Pancreas (tissue), 10 donors: Measurements from ENCODE around the gene CTIF. TPM values are rescaled to one million over a fixed set of nuclear protein-coding genes. Genes with fewer than 3 reads are reported as not detected.
A peak's percentile ranks its signal among the peaks of the same experiment; 100 is the strongest.

Experiments used
- ATAC-seq, 4 donors: fragments of 200-7000 bp; cut with Tn5 transposase; one replicate each; pipeline versions ENCODE4 v1.8.0 to v1.9.1; 2020; ENCODE audit warnings: mild to moderate bottlenecking in 4 of 4, moderate library complexity in 4 of 4
- DNase-seq, 6 donors: peaks; one replicate each; pipeline ENCODE4 v3.0.0-alpha.2; 2020
- FAIRE-seq: peaks from 2 replicates; lab custom pipeline; 2012; peaks lifted over from hg19 to GRCh38; lab: Jason Lieb, UNC
- H3K27ac ChIP-seq, 4 donors: fragments of 200-600 bp; sonication (generic); 1 replicate in 3 of 4; 2 replicates in 1 of 4; pipeline versions ENCODE4 v1.5.0 to v1.8.0; 2020
- H3K27me3 ChIP-seq, 4 donors: fragments of 200-600 bp; one replicate each; pipeline ENCODE4 v1.8.0; 2021
- H3K36me3 ChIP-seq, 3 donors: fragments of 200-600 bp; sonication (generic) in 1 of 3; one replicate each; pipeline versions ENCODE4 v1.5.0 to v1.8.0; 2020 to 2021
- H3K4me1 ChIP-seq, 3 donors: fragments of 200-600 bp; one replicate each; pipeline ENCODE4 v1.8.0; 2021
- H3K4me3 ChIP-seq, 4 donors: fragments of 200-600 bp; sonication (generic) in 2 of 4; one replicate each; pipeline versions ENCODE4 v1.5.0 to v1.8.0; 2020 to 2021
- H3K9me3 ChIP-seq, 4 donors: fragments of 200-600 bp; one replicate each; pipeline ENCODE4 v1.8.0; 2021
- CTCF ChIP-seq, 4 donors: fragments of 200-600 bp; sonication (generic) in 3 of 4; IDR thresholded peaks; one replicate each; pipeline versions ENCODE4 v1.5.0 to v1.8.0; 2021; ENCODE audit warnings: antibody characterized with exemption in 4 of 4
- WGBS, 2 donors: extraction: QIAGEN DNeasy Blood & Tissue Kit; methylation state at CpG; one replicate each; pipeline ENCODE4 v1.1.7; 2013; 5-methylcytosine and 5-hydroxymethylcytosine counted together
- intact Hi-C, 3 donors: fragments of 100-400 bp; cut with DNase I; formaldehyde crosslinking; loops; one replicate each; pipeline versions ENCODE4 v1.11.1 to v1.14.2; 2022
- polyA plus RNA-seq, 2 donors: library from polyadenylated mRNA; stranded (reverse); fragments of 200-250 nt; gene quantifications; one replicate each; pipeline ENCODE4 v1.2.3, GENCODE V29; 2013
- total RNA-seq, 6 donors: library from RNA; stranded (reverse); fragmentation: NEBNext Ultra II Directional in 4 of 6; extraction: Animal tissue kit (Norgen Biotek cat#: 25700) in 4 of 6; gene quantifications; one replicate each; pipeline versions ENCODE4 v1.2.1 to v1.2.4, GENCODE V29; 2021 to 2023
- donor health status: healthy with polysubstance abuse.
- donor health status: DM: no; HTN: no; CAD: no; lungs with moderate emphysema.
- donor health status: DM: no; HTN: no; CAD: no.
- donor health status: control.
- donor health status: control.
- donor health status: Bipolar disorder and iron deficiency.
- donor health status: DM: yes; HTN: yes; CAD: no.
- donor health status: DM: no; HTN: no; CAD: no.
- donor health status: DM: no; HTN: no; CAD: no.
- donor health status: DM: yes; HTN: yes; CAD: no.

The CTIF gene
- total and polyA plus RNA-seq, 8 donors: 15.1 to 27.4 (median 16.7) TPM

GRCh38 chr18:48595703-48596218, 56.9 kb downstream of the CTIF start:
- intact Hi-C loops: no loop called here
- Histone ChIP-seq H3K9me3 (no peaks in the 10 kb centered on the region), H3K36me3 (no peaks in the 10 kb centered on the region), H3K27ac (no peak overlapping the region), H3K4me1 (no peaks in the 10 kb centered on the region), H3K27me3 (no peaks in the 10 kb centered on the region), H3K4me3 (no peak overlapping the region)
- TF ChIP-seq CTCF (IDR thresholded peaks at IDR 0.05): no peak
- WGBS, 2 donors: 93 to 94% methylated on average over 4 of the region's 4 CpGs
- DNase-seq: no peak
- ATAC-seq: no peak
- FAIRE-seq: no peak

GRCh38 chr18:48597110-48597509, 58.3 kb downstream of the CTIF start:
- WGBS, 2 donors: 76% methylated on average over 5 of the region's 5 CpGs
- Histone ChIP-seq H3K36me3 (no peaks in the 10 kb centered on the region), H3K4me1 (no peaks in the 10 kb centered on the region), H3K4me3 (no peak overlapping the region), H3K27ac (no peak overlapping the region), H3K9me3 (no peaks in the 10 kb centered on the region), H3K27me3 (no peaks in the 10 kb centered on the region)
- FAIRE-seq (no peak), DNase-seq (no peak), ATAC-seq (no peak)
- intact Hi-C loops: no loop called here
- no peak for TF ChIP-seq CTCF (IDR thresholded peaks at IDR 0.05)

GRCh38 chr18:48597671-48598070, 58.8 kb downstream of the CTIF start:
- TF ChIP-seq CTCF (IDR thresholded peaks at IDR 0.05): no peak
- DNase-seq (peak in 1 of 6 donors; percentile 15), FAIRE-seq (no peak), ATAC-seq (no peak)
- H3K4me3 ChIP-seq: no peak overlapping the region
- no peaks in the 10 kb centered on the region for H3K36me3 ChIP-seq
- H3K27me3 ChIP-seq: no peaks in the 10 kb centered on the region
- H3K4me1 ChIP-seq: no peaks in the 10 kb centered on the region
- no peak overlapping the region for H3K27ac ChIP-seq
- intact Hi-C loops: no loop called here
- WGBS, 2 donors: 89 to 93% methylated on average over 3 of the region's 3 CpGs
- no peaks in the 10 kb centered on the region for H3K9me3 ChIP-seq

- no peak for DNase-seq
- no peak overlapping the region for H3K27ac ChIP-seq
- no peaks in the 10 kb centered on the region for H3K4me1 ChIP-seq
- no peaks in the 10 kb centered on the region for H3K27me3 ChIP-seq
- no peak overlapping the region for H3K4me3 ChIP-seq
- FAIRE-seq: no peak
- 93 to 95% methylated on average over 4 of the region's 4 CpGs for WGBS, 2 donors
- no peaks in the 10 kb centered on the region for H3K9me3 ChIP-seq
- ATAC-seq: no peak
- intact Hi-C loops: no loop called here
- no peaks in the 10 kb centered on the region for H3K36me3 ChIP-seq
- no peak for TF ChIP-seq CTCF (IDR thresholded peaks at IDR 0.05)
Measured at GRCh38 chr18:48599391-48599790, 60.6 kb downstream of the CTIF start.

- no peak for FAIRE-seq
- H3K27ac ChIP-seq: no peak overlapping the region
- no peak for ATAC-seq
- no peaks in the 10 kb centered on the region for H3K9me3 ChIP-seq
- no peak for TF ChIP-seq CTCF (IDR thresholded peaks at IDR 0.05)
- no peaks in the 10 kb centered on the region for H3K36me3 ChIP-seq
- H3K4me3 ChIP-seq: no peak overlapping the region
- DNase-seq: peak in 1 of 6 donors; percentile 15
- H3K4me1 ChIP-seq: no peaks in the 10 kb centered on the region
- no peaks in the 10 kb centered on the region for H3K27me3 ChIP-seq
- 95 to 100% methylated on average over 6 of the region's 6 CpGs for WGBS, 2 donors
- intact Hi-C loops: no loop called here
Measured at GRCh38 chr18:48600046-48600445, 61.2 kb downstream of the CTIF start.
